Astrocyte (in vitro differentiated cells and primary cell): ENCODE data around the gene GTF3A. TPM values are rescaled to one million over a fixed set of nuclear protein-coding genes. Genes with fewer than 3 reads are reported as not detected.

Source experiments
- DNase-seq: peaks from one replicate; pipeline ENCODE4 v3.0.0-alpha.2; 2010; ENCODE audit warnings: low read depth
- FAIRE-seq: peaks from 2 replicates; lab custom pipeline; 2011; peaks lifted over from hg19 to GRCh38; lab: Jason Lieb, UNC
- H2AFZ ChIP-seq: 2 replicates; pipeline ENCODE4 v1.6.0; 2012; ENCODE audit warnings: low read depth, low read length, inconsistent platforms
- H3K27ac ChIP-seq: 2 replicates; pipeline ENCODE4 v1.5.1; 2011; ENCODE audit warnings: low read depth, low read length, inconsistent platforms
- H3K27me3 ChIP-seq: 2 replicates; pipeline ENCODE4 v1.6.0; 2011; ENCODE audit warnings: low read length, inconsistent platforms; ENCODE audit not compliant: insufficient read depth
- H3K36me3 ChIP-seq: 2 replicates; pipeline ENCODE4 v1.5.1; 2011; ENCODE audit warnings: low read length, inconsistent platforms; ENCODE audit not compliant: insufficient read depth
- H3K4me1 ChIP-seq: 2 replicates; pipeline ENCODE4 v1.5.1; 2011; ENCODE audit warnings: low read length, inconsistent platforms; ENCODE audit not compliant: insufficient read depth
- H3K4me2 ChIP-seq: 2 replicates; pipeline ENCODE4 v1.6.0; 2012; ENCODE audit warnings: low read length, inconsistent platforms
- H3K4me3 ChIP-seq: 2 replicates; pipeline ENCODE4 v1.5.1; 2011; ENCODE audit warnings: low read depth, mild to moderate bottlenecking, low read length, inconsistent platforms; ENCODE audit not compliant: insufficient read depth
- H3K79me2 ChIP-seq: 2 replicates; pipeline ENCODE4 v1.6.0; 2012; ENCODE audit warnings: mild to moderate bottlenecking, low read length, inconsistent platforms; ENCODE audit not compliant: insufficient read depth
- H3K9ac ChIP-seq: 2 replicates; pipeline ENCODE4 v1.6.0; 2012; ENCODE audit warnings: mild to moderate bottlenecking, low read length, inconsistent platforms
- H3K9me3 ChIP-seq: 2 replicates; pipeline ENCODE4 v1.5.1; 2012; ENCODE audit warnings: low read depth, mild to moderate bottlenecking, low read length, inconsistent platforms; ENCODE audit not compliant: insufficient read depth
- H4K20me1 ChIP-seq: 2 replicates; pipeline ENCODE4 v1.6.0; 2012; ENCODE audit warnings: low read length, inconsistent platforms; ENCODE audit not compliant: insufficient read depth
- H3K27ac Mint-ChIP-seq: one replicate; pipeline ENCODE4 v1.8.0; 2021; ENCODE audit warnings: mild to moderate bottlenecking, mixed read lengths; ENCODE audit not compliant: unreplicated experiment
- H3K27me3 Mint-ChIP-seq: one replicate; pipeline ENCODE4 v1.8.0; 2021; ENCODE audit warnings: low read depth, mixed read lengths; ENCODE audit not compliant: unreplicated experiment
- H3K36me3 Mint-ChIP-seq: one replicate; pipeline ENCODE4 v1.8.0; 2021; ENCODE audit warnings: low read depth, mixed read lengths; ENCODE audit not compliant: unreplicated experiment
- H3K4me1 Mint-ChIP-seq: one replicate; pipeline ENCODE4 v1.8.0; 2021; ENCODE audit warnings: low read depth, mixed read lengths; ENCODE audit not compliant: unreplicated experiment
- H3K4me3 Mint-ChIP-seq: one replicate; pipeline ENCODE4 v1.8.0; 2021; ENCODE audit warnings: mild to moderate bottlenecking, moderate library complexity, mixed read lengths; ENCODE audit not compliant: unreplicated experiment
- H3K9me3 Mint-ChIP-seq: one replicate; pipeline ENCODE4 v1.8.0; 2021; ENCODE audit warnings: mild to moderate bottlenecking, mixed read lengths; ENCODE audit not compliant: unreplicated experiment
- EZH2 ChIP-seq: IDR thresholded peaks from 2 replicates; pipeline ENCODE4 v1.6.1; 2012; ENCODE audit warnings: mild to moderate bottlenecking, low read length, inconsistent platforms; ENCODE audit not compliant: insufficient read depth
- total RNA-seq: library from RNA; stranded (reverse); gene quantifications from 2 replicates; pipeline ENCODE4 v1.2.1, GENCODE V29; 2021
- TF ChIP-seq, protein P1 (sequence below): IDR thresholded peaks from 2 replicates; pipeline ENCODE4 v1.5.1; 2011; ENCODE audit warnings: low read depth, mild to moderate bottlenecking, inconsistent platforms, low read length, moderate library complexity; ENCODE audit not compliant: insufficient read depth

GTF3A gene
- total RNA-seq, 1 donor from 2014 or later = 83.6 TPM

DNA sequence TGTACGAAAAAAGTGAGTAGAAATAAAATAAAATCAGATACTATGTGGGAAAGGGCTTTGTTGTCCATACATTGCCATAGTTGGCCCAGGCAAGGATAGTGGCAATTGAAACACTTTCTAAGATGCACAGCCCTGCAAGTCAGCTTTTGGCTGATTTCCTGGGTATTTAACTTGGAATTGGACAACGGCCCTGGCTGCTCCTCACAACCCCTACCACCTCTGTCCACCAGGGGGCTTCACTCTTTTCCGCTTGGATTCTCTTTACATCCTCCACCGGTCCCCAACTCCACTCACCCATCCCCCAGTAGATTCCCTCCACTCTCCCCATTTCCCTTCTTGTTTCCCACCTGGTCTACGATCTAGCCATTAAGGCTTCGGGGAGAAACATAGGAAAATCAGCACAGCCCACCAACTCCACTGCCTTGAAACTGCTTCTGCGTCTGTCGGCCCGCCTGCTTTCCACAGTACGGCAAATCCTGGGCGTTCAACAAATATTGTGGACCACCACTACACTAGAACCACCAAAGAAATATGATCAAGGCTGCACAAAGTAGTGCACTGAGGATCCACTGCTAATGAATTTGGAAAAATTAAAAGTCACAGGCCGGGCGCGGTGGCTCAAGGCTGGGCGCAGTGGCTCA lies 48.6 kb upstream of the GTF3A start:
- H3K36me3 Mint-ChIP-seq = no peaks in the 10 kb centered on the region
- H3K9me3 Mint-ChIP-seq = peaks cover 3% of the 10 kb centered on the region
- no peaks in the 10 kb centered on the region for H3K79me2 ChIP-seq
- no peak overlapping the region for H3K4me3 ChIP-seq
- H4K20me1 ChIP-seq = no peaks in the 10 kb centered on the region
- no peak overlapping the region for H3K9ac ChIP-seq
- no peak overlapping the region for H3K27ac Mint-ChIP-seq
- H3K27me3 Mint-ChIP-seq = peaks cover 38% of the 10 kb centered on the region
- no peak overlapping the region for H3K4me3 Mint-ChIP-seq
- H3K4me1 ChIP-seq = no peaks in the 10 kb centered on the region
- no peak for FAIRE-seq
- H3K4me1 Mint-ChIP-seq = no peaks in the 10 kb centered on the region
- H3K4me2 ChIP-seq = no peak overlapping the region
- H2AFZ ChIP-seq = no peak overlapping the region
- H3K27ac ChIP-seq = no peak overlapping the region
- no peaks in the 10 kb centered on the region for H3K36me3 ChIP-seq
- peaks cover 26% of the 10 kb centered on the region for H3K27me3 ChIP-seq
- DNase-seq = peak; percentile 39
- TF ChIP-seq, protein P1, sequence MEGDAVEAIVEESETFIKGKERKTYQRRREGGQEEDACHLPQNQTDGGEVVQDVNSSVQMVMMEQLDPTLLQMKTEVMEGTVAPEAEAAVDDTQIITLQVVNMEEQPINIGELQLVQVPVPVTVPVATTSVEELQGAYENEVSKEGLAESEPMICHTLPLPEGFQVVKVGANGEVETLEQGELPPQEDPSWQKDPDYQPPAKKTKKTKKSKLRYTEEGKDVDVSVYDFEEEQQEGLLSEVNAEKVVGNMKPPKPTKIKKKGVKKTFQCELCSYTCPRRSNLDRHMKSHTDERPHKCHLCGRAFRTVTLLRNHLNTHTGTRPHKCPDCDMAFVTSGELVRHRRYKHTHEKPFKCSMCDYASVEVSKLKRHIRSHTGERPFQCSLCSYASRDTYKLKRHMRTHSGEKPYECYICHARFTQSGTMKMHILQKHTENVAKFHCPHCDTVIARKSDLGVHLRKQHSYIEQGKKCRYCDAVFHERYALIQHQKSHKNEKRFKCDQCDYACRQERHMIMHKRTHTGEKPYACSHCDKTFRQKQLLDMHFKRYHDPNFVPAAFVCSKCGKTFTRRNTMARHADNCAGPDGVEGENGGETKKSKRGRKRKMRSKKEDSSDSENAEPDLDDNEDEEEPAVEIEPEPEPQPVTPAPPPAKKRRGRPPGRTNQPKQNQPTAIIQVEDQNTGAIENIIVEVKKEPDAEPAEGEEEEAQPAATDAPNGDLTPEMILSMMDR = peak; percentile 79
- no peak for TF ChIP-seq EZH2
- H3K9me3 ChIP-seq = no peaks in the 10 kb centered on the region

DNA sequence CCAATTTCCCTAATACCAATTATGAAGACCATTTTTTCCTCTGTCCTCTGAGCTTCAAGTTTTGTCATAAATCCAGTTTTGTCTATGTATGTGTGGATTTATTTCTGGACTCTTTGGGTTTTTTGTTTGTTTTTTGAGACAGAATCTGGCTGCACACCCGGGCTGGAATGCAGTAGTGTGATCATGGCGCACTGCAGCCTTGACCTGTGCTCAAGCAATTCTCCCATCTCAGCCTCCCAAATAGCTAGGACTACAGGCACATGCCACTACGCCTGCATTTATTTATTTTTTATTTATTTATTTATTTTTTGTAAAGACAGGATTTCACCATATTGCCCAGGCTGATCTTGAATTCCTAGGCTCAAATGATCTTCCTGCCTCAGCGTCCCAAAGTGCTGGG lies 45.3 kb upstream of the GTF3A start:
- H3K9me3 ChIP-seq = no peaks in the 10 kb centered on the region
- no peak for TF ChIP-seq EZH2
- TF ChIP-seq, protein P1 = no peak
- no peak overlapping the region for H3K27ac ChIP-seq
- peaks cover 12% of the 10 kb centered on the region for H3K27me3 Mint-ChIP-seq
- H3K9ac ChIP-seq = no peak overlapping the region
- no peak overlapping the region for H3K4me3 ChIP-seq
- H4K20me1 ChIP-seq = no peaks in the 10 kb centered on the region
- no peak overlapping the region for H3K4me3 Mint-ChIP-seq
- H3K36me3 ChIP-seq = no peaks in the 10 kb centered on the region
- H3K4me1 Mint-ChIP-seq = no peaks in the 10 kb centered on the region
- peaks cover 10% of the 10 kb centered on the region for H3K27me3 ChIP-seq
- H3K27ac Mint-ChIP-seq = no peak overlapping the region
- H3K36me3 Mint-ChIP-seq = no peaks in the 10 kb centered on the region
- no peak overlapping the region for H2AFZ ChIP-seq
- no peaks in the 10 kb centered on the region for H3K79me2 ChIP-seq
- no peaks in the 10 kb centered on the region for H3K4me1 ChIP-seq
- DNase-seq (no peak), FAIRE-seq (no peak)
- no peak overlapping the region for H3K4me2 ChIP-seq
- no peaks in the 10 kb centered on the region for H3K9me3 Mint-ChIP-seq
